Femur (tissue), 1 donor: ENCODE data around the gene SAMD4A.

ENCODE experiments used
- DNase-seq: peaks from one replicate; pipeline ENCODE4 v3.0.0-alpha.2; 2017

Gene SAMD4A

GRCh38 chr14:54711812-54712464 lies 145.0 kb downstream of the SAMD4A start:
- DNase-seq: no peak

DNA sequence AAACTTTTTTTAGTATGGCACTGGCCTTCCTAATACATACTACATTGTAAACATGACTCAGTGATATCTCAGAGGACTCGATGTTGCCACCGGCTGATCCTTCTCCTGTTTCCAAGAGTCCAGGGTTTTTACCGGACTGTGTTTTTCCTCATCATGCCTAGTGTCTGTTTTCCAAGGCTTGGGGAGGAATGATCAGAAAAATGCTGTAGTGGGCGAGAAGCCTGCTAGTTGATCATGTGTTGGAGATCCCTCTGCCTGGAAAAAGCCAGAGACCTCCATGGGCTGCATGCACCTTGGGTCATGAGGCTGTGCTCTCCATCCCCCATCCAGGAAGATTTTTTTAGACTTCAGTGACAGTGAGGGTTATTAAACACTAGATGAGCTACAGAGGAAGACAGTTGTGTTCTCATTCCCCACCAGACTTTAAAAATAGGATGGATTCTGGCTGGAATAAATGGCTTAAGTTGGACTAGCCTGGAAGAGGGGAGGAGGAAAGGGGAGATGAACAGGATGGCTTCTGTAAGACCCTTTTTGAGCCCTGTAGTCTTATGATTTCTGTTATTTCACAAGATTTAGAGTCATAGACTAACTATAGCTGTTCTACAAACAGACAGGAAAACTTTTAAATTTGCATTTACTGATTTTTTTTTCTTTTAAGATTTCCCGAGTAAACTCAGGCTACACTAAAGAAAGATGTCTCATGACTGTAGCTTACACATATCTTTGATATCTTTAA lies 145.7 kb downstream of the SAMD4A start:
- DNase-seq: no peak

DNA sequence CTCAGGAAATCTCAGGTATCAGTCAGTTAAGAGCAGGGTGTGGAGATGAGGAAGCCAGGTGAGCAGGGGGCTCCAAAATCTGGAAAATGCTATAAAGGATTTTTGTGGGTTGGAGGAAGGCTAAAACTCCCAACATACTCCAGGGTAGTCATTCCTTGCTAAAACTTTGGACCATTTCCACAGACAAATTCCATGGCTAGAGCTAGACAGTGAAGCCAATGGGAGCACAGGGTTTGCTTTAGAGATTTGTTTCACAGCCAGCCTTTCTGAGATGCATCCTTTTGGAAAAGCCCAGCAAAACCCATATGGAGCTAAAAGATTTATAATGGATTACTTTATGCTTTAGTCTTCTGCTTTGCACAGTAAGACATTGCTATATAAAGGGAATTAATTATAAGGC lies 146.5 kb downstream of the SAMD4A start:
- no peak for DNase-seq

GRCh38 chr14:54715239-54715638 lies 148.3 kb downstream of the SAMD4A start:
- DNase-seq: no peak

- no peak for DNase-seq
These were observed 148.9 kb downstream of the SAMD4A start for GRCh38 chr14:54715811-54716210.

DNA sequence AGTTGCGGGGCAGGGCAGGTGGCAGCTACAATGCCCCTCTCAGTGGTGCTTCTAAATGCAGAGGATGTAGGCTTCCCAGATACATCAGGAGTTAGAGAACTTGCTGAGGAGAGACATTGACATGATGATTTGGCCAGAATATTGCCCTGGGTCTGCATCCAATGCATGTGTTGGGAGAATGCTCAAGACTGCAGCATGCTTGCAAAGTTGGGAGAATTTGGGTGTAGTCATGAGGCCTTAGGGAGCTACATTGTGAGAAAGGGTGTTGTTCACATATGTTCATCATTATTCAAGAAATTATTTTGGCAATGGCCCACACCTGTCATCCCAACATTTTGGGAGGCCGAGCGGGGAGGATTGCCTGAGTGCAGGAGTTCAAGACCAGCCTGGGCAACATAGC lies 149.9 kb downstream of the SAMD4A start:
- no peak for DNase-seq

DNA sequence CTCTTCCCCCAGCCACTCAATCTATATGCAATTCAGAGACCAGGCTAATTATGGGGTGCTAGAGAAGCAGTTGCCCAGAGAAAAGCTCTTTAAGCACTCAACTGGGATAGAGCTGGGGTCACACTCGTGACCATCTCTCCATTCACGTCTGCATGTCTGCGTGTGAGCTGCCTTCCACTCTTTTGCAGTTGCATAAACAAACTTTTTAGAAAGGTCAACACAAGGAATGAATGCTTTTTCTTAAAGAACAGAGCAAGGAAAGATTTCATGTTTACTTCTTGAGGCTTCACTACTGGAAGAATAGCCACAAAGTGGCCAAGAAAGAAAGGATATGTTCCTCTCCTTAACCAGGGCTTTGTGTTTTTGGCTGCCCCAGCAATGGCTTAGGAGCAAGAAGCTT lies 151.1 kb downstream of the SAMD4A start:
- DNase-seq: no peak

DNA sequence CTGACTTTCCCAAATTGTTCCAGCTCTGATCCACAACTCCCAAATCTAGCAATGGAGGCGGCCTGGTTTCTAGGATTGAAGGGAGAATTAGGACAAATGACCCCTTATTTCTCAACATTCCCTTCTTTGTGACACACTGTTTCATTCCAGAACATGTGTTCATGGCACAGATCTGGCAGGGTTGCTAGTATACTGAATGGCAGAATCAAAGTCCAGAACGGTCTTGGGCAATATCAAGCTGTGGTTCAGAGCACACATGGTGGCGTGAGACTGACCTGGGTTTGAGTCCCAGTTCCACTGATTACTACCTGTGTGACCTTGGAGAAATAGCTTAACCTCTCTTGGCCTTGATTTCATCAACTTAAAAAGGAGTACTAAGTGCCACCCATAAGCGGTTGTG lies 152.5 kb downstream of the SAMD4A start:
- DNase-seq: no peak

DNA sequence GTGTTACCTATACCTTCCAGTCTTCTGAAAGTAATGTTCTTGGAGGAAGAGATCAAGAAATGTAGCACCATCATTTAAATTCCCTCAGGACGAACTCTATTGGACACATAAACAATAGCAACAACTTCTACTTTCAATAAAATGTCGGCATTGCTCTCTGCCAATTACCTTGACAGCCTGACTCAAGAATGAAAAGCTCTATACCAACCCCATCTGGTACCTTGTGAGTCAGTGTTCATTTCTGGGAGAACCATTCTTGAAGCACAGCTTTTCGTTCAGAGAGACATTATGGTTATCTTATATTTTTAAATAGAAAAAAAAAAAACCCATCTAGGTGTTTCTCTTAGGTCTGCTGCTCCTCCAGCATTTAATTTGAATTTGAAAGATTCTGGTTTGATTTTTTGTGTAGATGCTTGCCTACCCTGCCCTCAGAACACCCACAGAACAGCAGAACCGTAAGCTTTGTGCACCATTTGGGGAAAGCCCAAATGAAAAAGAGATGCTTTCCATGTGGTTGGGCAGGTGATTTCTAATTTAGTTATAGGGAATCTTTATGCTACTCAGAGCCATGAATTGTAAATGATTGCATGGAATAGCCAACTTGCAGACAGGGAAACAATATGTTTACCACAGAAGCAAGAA lies 156.0 kb downstream of the SAMD4A start:
- DNase-seq: no peak

GRCh38 chr14:54724123-54724522 lies 157.2 kb downstream of the SAMD4A start:
- DNase-seq: no peak

DNA sequence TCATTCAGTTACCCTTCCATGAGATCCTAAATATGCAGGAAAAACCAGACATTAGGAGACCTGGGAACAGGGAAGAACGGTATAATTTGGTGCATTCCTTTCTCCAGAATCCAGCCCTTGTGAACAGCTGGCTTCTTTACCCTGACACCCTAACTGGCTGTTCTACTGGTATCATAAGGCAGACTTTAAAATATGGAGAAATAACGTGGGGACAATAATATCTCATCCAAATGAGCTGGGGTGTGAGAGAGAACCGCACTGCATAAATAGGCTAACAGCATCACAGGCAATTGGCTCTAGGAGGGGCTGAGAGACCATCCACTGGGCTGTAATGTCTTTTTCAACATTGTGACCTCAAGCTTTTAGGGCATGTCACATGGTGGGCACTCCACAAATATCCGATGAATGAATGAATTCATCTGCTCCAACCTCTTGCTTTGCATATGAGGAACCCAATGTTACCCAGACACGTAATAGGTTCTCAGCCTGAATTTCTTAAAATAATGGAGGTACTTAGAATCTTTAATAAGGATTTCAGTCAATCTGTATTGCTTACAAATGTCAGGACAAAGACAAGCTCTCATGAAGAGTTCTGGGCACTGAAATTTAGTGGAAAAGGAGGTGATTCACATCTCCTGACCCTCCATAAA lies 157.9 kb downstream of the SAMD4A start:
- DNase-seq: no peak

DNA sequence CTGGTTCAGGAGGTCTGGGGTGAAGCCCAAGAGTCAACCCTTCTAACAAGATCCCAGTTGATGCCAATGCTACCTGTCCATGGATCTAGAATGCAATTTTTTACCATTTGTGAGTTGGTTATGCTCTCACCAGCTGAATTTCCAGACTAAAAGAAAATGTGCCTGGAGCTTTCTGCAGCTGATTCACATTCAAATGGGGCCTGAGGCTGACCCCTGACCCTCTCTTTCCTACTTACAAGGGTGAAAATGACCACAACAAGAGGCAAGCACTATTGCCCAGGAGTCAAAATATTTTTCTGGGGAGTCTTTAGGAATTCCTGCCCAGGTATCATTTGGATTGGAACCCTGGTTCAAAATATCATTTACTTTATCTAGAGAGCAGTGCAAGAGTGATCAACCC lies 159.1 kb downstream of the SAMD4A start:
- no peak for DNase-seq

- DNase-seq: no peak
These were observed 161.0 kb downstream of the SAMD4A start for GRCh38 chr14:54727929-54728328.

DNA sequence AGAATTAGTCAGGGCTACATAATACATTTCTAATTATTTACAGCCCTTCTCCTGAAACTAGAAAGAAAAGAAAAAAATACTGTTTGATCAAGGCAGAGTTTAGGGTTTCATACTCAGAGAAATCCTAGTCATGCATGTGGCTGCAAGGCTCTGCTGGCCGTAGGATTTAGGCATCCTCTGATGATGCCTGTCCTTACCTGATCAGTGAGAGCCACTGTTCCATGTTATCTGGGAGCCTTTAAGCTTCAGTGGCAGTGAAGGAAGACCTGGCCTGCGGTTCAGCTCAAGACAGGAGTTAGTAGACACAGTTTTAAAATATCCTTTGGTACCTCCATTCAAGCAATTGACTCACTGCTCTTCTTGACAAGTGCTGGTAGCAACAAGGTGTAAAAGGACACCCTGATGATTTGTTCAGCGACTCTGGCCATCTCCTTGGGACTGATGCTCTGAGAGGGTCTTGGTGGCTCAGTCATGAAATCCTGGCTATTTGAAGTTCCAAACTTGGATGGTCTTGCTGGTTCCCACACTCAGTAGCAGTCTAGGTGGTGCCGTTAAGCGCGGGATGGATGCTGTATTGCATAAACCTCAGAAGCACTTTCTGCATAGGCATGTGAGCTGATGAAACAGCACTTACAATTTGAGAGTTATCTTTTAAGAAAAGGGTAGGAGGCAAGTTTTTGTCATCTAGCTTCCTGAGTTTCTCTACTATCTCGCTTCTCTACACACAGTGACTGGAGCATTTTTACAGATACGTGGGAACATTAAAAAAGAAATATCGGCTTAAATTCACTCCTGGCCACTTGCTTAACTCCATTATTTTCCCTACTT lies 162.0 kb downstream of the SAMD4A start:
- no peak for DNase-seq

DNA sequence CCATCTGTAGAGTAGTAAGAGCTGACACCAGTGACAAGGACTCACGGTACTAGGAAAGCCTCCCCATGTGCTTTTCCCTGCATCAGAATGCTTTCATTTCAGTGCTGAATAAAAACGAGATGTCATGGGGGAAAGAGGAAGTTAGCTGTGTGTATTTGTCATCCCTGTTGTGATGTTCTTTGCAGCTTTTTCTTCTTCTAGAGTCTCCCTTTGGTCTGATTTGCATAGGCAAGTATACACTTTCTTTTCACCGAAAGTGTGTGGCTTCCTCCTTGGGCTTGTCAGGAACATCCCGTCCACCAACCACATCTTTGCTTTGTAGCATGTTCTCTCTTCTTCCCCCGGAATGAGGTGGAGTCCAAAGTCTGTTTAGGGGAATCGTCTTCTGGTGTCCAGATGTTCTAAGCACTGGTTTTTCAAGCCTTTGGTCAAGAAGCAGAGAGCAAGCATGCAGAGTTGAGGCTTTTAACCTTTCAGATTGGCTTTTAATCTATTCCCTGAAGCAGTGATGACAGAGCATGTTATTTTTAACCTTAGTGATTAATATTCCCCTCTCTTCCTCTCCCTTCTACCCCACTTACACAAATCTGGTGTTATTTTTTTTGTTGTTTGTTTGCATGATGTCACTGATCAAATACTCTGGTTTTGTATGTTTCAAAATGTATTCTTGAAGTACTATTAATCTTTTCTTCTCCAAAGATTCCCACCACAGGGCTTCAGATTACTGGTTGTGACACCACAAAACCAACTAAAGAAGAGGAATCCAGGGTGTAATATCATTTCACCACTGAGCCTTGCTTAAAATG lies 163.4 kb downstream of the SAMD4A start:
- peak; percentile 29 for DNase-seq

DNA sequence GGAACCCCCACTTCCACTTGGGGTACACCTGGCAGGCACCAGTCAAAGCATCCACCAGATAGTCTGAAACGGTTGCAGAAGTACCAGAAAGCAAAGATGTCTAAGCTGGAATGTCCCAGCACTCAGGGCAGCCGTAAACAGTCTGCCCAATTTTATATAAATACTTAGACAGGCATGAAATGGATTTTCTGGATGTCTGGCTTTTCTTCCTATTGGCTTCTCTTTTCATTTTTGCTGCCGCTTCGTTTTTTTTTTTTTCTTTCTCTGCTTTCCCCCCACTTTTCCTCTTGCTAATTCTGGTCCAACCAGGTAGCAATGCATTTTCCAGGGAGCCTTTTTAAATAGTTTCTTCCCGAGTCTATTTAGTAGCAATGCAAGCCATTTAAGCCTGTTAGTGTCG lies 168.0 kb downstream of the SAMD4A start:
- DNase-seq: no peak

DNA sequence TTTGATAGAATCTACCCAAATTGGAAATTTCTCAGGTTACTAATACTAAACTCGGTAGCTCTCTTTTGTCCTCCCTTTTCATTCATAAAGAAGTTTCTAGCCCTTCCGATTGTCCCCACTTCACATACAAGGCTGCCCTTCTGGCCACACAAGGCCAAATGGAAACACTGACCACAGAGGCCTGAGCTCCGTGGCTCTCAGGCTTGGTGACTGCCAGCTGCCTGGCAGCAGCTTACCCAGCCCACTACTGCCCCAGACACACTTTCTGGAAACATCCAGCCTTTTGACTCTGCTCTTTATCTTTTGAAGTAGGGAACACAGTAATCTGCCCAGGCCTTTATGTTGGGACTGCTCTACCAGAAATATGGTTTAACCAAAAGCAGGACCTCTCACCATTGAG lies 168.5 kb downstream of the SAMD4A start:
- peak; percentile 63 for DNase-seq

GRCh38 chr14:54737132-54737711 lies 170.3 kb downstream of the SAMD4A start:
- no peak for DNase-seq

DNA sequence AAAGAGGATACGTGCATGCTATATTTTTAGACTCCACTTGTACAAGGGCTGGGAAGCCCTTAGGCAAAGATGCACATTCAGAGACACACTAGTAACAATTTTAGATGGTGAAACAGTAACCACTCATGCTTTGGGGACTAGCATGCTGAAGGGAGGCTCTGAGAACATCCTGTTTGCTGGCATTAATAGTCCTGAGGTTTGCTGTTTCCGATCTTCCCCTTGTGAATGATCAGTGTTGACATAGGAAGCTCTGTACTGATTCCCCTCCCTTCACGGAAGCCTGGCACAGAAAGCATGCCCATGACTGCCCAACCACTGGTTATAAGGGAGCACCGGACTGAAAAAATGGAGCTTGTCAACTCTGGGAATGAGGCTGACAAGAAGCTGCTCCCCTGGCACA lies 171.1 kb downstream of the SAMD4A start:
- no peak for DNase-seq

- DNase-seq: no peak
These were observed 172.6 kb downstream of the SAMD4A start for GRCh38 chr14:54739514-54739913.
